ENCODE data around the gene MUS81.

The MUS81 gene

GRCh38 chr11:65859095-65859811, 980 bp upstream of the MUS81 start:
- Histone ChIP-seq H3K9me2 (replicated peaks; ENCODE audit: control insufficient read depth, low read length) (no peaks in the 10 kb centered on the region), H3K36me3 (ENCODE audit: control insufficient read depth, low read length) (peaks cover 69% of the 10 kb centered on the region), H3K27me3 (ENCODE audit: control insufficient read depth, low read length) (no peaks in the 10 kb centered on the region), H3K4me3 (ENCODE audit: low read length) (peak overlapping the region; percentile 88), H3K4me1 (ENCODE audit: control insufficient read depth, low read length) (peaks cover 28% of the 10 kb centered on the region), H4K20me1 (ENCODE audit: control insufficient read depth, insufficient read depth, low read depth, low read length) (peaks cover 20% of the 10 kb centered on the region), H3K9me3 (ENCODE audit: control insufficient read depth, insufficient read depth, low read length) (no peaks in the 10 kb centered on the region), H3K4me2 (ENCODE audit: low read length) (peak overlapping the region; percentile 93), H3F3A (ENCODE audit: control insufficient read depth, insufficient read depth) (peaks cover 19% of the 10 kb centered on the region), H3K79me2 (ENCODE audit: control insufficient read depth, low read length) (peaks cover 58% of the 10 kb centered on the region), H3K27ac (ENCODE audit: low read depth, low read length) (peak overlapping the region; percentile 83)
- TF ChIP-seq EZH2phosphoT487 (IDR thresholded peaks at IDR 0.05; ENCODE audit: borderline replicate concordance, low read length) (no peak), CTCF (IDR thresholded peaks at IDR 0.05; ENCODE audit: low read depth, low read length, poor library complexity, severe bottlenecking) (no peak)

GRCh38 chr11:65859812-65860277, 388 bp upstream of the MUS81 start:
- Histone ChIP-seq H4K20me1 (ENCODE audit: control insufficient read depth, insufficient read depth, low read depth, low read length) (peaks cover 20% of the 10 kb centered on the region), H3K36me3 (ENCODE audit: control insufficient read depth, low read length) (peaks cover 69% of the 10 kb centered on the region)

GRCh38 chr11:65861165-65861505, 902 bp downstream of the MUS81 start:
- Histone ChIP-seq H3K27me3 (ENCODE audit: control insufficient read depth, low read length) (no peaks in the 10 kb centered on the region), H3K27ac (ENCODE audit: low read depth, low read length) (peak overlapping the region; percentile 83), H3K9me2 (replicated peaks; ENCODE audit: control insufficient read depth, low read length) (no peaks in the 10 kb centered on the region), H4K20me1 (ENCODE audit: control insufficient read depth, insufficient read depth, low read depth, low read length) (peaks cover 7% of the 10 kb centered on the region), H3K36me3 (ENCODE audit: control insufficient read depth, low read length) (peaks cover 67% of the 10 kb centered on the region), H3K79me2 (ENCODE audit: control insufficient read depth, low read length) (peaks cover 40% of the 10 kb centered on the region), H3K4me3 (ENCODE audit: low read length) (peak overlapping the region; percentile 88), H3K4me2 (ENCODE audit: low read length) (peak overlapping the region; percentile 93), H3K4me1 (ENCODE audit: control insufficient read depth, low read length) (peaks cover 27% of the 10 kb centered on the region), H3K9me3 (ENCODE audit: control insufficient read depth, insufficient read depth, low read length) (no peaks in the 10 kb centered on the region), H3F3A (ENCODE audit: control insufficient read depth, insufficient read depth) (peaks cover 14% of the 10 kb centered on the region)
- no peak for TF ChIP-seq CTCF (IDR thresholded peaks at IDR 0.05; ENCODE audit: low read depth, low read length, poor library complexity, severe bottlenecking)
- no peak for TF ChIP-seq EZH2phosphoT487 (IDR thresholded peaks at IDR 0.05; ENCODE audit: borderline replicate concordance, low read length)

More at GRCh38 chr11:65859812-65860277, 388 bp upstream of the MUS81 start:
- no peaks in the 10 kb centered on the region for H3K9me2 ChIP-seq (replicated peaks; ENCODE audit: control insufficient read depth, low read length)
- peak overlapping the region; percentile 83 for H3K27ac ChIP-seq (ENCODE audit: low read depth, low read length)
- H3K9me3 ChIP-seq (ENCODE audit: control insufficient read depth, insufficient read depth, low read length), result no peaks in the 10 kb centered on the region
- peaks cover 28% of the 10 kb centered on the region for H3K4me1 ChIP-seq (ENCODE audit: control insufficient read depth, low read length)
- peaks cover 53% of the 10 kb centered on the region for H3K79me2 ChIP-seq (ENCODE audit: control insufficient read depth, low read length)
- peak overlapping the region; percentile 88 for H3K4me3 ChIP-seq (ENCODE audit: low read length)
- no peaks in the 10 kb centered on the region for H3K27me3 ChIP-seq (ENCODE audit: control insufficient read depth, low read length)
- TF ChIP-seq CTCF (IDR thresholded peaks at IDR 0.05; ENCODE audit: low read depth, low read length, poor library complexity, severe bottlenecking) (no peak), EZH2phosphoT487 (IDR thresholded peaks at IDR 0.05; ENCODE audit: borderline replicate concordance, low read length) (no peak)
- H3K4me2 ChIP-seq (ENCODE audit: low read length), result peak overlapping the region; percentile 93
- H3F3A ChIP-seq (ENCODE audit: control insufficient read depth, insufficient read depth), result peaks cover 19% of the 10 kb centered on the region

Measured in DOHH2 (cell line).